Measurements from ENCODE around the gene KBTBD6. TPM values are rescaled to one million over a fixed set of nuclear protein-coding genes. Genes with fewer than 3 reads are reported as not detected.

Gene KBTBD6, protein sequence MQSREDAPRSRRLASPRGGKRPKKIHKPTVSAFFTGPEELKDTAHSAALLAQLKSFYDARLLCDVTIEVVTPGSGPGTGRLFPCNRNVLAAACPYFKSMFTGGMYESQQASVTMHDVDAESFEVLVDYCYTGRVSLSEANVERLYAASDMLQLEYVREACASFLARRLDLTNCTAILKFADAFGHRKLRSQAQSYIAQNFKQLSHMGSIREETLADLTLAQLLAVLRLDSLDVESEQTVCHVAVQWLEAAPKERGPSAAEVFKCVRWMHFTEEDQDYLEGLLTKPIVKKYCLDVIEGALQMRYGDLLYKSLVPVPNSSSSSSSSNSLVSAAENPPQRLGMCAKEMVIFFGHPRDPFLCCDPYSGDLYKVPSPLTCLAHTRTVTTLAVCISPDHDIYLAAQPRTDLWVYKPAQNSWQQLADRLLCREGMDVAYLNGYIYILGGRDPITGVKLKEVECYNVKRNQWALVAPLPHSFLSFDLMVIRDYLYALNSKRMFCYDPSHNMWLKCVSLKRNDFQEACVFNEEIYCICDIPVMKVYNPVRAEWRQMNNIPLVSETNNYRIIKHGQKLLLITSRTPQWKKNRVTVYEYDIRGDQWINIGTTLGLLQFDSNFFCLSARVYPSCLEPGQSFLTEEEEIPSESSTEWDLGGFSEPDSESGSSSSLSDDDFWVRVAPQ
- 5.5 and 10.2 TPM in 2 replicates for total RNA-seq

DNA sequence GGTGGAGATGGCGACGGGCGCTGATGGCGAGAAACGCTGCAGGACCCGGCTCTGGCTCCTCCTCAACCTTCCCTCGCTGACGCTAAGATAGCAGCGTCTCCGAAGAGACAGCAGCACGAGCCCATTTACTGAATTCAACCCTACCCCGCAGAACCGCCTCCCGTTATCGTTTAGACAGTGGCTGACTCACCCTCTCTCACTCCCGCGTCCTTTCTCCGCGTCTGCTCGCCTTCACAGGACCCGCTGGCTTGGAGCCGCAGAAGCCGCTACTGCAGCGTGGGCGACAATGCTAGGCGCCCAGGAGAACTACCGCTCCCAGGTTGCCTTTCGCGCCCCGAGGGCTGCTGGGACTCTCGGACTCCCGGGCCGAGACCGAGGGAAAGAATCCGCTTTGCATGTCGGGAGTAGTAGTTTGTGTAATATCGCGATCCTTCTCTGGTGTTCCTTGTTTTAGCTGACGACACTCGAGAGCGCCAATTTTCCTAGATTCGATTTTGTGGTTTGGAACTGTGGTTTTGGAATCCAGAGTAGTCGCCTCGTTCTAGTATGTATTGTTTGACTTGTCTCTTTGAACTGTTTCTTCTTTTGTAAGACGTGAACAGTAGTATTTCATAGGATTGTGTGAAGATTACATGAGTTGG, at the start of gene KBTBD6:
KBTBD6 (minus strand) TSS at position 291 of the 641 bp plus-strand sequence. CDS start 291 bp downstream, outside the sequence.

Other genes with a start within 250 kb of the KBTBD6 start
- 68.2 and 84.2 TPM in 2 replicates for gene ELF1, start 113.5 kb downstream of the KBTBD6 start, total RNA-seq
- gene WBP4, start 71.3 kb downstream of the KBTBD6 start, total RNA-seq: 6.0 and 6.5 TPM in 2 replicates
- gene KBTBD7, start 61.8 kb upstream of the KBTBD6 start, total RNA-seq: 3.6 and 8.5 TPM in 2 replicates
- gene MTRF1, start 130.8 kb upstream of the KBTBD6 start, total RNA-seq: 16.9 and 23.2 TPM in 2 replicates
- 5.5 and 16.0 TPM in 2 replicates for gene NAA16, start 178.5 kb upstream of the KBTBD6 start, total RNA-seq

Data from tracheal epithelial cell (primary cell).